NCI-H226 (cell line): Measurements from ENCODE around the gene ZFR2.

Source experiments
- DNase-seq: peaks from one replicate; pipeline ENCODE4 v3.0.0-alpha.2; 2015

ZFR2 gene

GRCh38 chr19:3873151-3873550, 4.3 kb upstream of the ZFR2 start:
- no peak for DNase-seq

DNA sequence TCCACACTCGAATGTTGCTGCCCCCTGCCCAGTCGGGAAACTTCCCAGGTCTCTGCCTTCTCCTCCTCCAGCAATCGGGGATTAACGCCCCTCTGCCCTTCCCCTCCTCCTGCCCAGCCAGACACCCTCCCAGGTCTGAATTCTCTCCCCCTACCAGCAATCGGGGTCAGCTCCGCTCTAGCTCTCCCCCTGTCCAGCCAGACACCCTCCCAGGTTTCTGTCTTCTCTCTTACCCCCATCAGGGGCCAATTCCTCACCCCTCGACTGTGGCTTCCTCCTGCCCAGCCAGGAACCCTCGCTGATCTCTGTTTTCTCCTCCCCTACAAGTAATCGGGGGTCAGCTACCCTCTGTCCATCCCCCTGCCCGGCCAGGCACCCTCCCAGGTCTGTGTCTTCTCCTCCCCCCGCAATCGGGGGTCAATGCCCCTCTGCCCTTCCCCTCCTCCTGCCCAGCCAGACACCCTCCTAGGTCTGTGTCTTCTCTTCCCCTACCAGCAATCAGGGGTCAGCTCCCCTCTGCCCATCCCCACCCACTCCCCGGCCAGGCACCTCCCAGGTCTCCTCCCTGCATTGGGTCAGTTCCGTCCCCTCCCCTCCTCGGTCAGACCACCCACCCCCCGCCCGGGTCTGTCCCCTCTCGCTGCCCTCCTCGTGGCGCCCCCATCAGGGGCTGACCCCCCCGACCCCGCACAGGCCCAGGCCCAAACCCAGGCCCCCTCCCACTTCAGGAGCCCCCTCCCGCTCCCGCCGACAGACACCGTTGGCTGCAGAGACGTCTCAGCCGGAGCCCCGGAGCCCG, 668 bp downstream of the ZFR2 start:
- no peak for DNase-seq

GRCh38 chr19:3866910-3867638, 1.8 kb downstream of the ZFR2 start:
- DNase-seq = no peak

GRCh38 chr19:3863648-3864047, 5.2 kb downstream of the ZFR2 start:
- no peak for DNase-seq

GRCh38 chr19:3862826-3863500, 5.9 kb downstream of the ZFR2 start:
- no peak for DNase-seq

DNA sequence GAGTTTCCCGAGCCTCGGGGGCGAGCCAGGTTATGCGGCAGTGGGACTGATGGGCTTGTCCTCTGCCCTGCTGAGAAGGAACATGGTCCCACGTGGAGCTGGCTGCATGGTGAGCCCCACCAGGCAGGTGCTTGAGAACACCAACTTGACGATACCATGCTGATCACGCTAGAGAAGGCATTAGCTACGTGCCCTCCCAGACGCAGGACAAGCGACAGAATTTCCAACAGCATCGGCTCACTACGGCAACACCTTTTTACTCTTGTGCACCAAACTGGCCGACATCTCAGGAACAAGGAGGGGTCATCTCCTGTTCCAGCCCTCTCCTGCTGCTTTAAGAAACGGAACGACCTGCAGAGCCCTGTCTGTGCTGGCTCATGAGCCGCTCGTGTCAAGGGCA, 8.3 kb downstream of the ZFR2 start:
- no peak for DNase-seq

- no peak for DNase-seq
Measured at GRCh38 chr19:3857449-3858003, 11.3 kb downstream of the ZFR2 start.

GRCh38 chr19:3855320-3855719, 13.5 kb downstream of the ZFR2 start:
- DNase-seq = no peak

GRCh38 chr19:3852614-3853254, 16.1 kb downstream of the ZFR2 start:
- peak; percentile 97 for DNase-seq

DNA sequence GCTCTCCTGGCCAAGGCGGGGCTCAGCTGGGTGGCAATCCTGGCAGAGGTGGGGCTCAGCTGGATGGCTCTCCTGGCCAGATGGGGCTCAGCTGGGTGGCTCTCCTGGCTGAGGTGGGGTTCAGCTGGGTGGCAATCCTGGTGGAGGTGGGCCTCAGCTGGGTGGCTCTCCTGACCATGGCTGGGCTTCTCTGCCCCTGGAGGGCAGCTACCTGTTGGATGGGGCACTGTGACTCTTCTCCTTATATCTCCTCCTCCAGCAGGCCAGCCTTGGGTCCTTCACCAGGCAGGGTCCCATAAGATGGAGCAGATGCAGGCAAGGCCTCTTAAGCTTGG, 16.7 kb downstream of the ZFR2 start:
- no peak for DNase-seq

DNA sequence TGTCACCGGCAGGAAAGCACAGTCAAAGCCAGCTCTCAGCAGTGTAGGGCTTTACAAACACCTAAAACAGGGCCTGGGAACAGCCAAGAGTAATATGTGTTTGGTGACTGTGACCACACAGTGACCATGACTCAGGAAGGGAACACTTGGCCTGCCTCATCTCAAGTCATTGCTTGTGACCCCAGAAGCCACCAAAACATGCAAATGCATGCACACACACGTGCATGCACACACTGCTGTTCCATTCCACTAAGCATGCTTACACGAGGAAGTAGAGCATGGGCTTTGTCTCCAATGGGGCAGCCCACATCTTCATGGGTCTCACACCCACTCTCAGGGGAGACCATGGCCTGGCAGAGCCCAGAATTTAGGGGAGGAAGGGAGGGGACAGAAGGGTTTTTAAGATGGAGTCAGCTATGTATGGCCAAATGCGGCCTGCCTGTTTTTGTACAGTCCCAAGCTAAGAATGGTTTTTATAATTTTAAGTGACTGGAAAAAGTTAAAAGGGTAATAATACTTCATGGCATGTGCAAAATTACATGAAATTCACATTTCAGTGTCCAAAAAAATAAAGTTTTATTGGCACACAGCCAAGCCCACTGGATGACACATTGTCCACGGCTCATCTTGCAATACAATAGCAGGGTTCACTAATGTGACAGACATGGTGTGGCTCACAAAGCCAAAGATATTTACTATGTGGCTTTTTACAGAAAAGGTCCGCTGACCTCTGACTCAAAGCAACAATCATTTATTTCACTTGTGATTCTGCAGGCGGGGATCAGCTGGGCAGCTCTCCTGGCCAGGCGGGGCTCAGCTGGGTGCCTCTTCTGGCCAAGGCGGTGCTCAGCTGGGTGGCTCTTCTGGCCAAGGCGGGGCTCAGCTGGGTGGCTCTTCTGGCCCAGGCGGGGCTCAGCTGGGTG, 17.3 kb downstream of the ZFR2 start:
- no peak for DNase-seq

DNA sequence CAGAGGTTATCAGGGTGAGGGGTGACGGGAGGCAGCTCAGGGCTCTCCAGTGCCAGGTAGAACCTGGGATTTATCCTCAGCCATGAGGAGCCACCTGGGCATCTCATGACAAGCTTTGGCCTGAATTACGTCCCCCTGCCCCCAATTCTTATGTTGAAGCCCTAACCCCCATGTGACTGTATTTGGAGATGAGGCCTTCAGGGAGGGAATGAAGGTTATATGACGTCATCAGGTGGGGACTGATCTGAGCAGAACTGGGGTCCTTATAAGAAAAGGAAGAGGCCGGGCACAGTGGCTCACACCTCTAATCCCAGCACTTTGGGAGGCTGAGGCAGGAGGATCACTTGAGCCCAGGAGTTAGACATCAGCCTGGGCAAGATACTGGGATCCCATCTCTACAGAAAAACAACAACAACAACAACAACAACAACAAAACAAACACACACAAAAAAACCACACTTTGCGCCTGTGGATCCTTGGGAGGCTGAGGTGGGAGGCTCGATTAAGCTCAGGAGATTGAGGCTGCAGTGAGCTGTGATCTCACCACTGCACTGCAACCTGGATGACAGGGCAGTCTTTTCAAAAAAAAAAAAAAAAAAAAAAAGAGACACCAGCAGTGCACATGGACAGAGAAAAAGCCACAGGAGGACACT, 18.4 kb downstream of the ZFR2 start:
- DNase-seq = no peak

- DNase-seq = no peak
Measured at GRCh38 chr19:3849787-3850186, 19.1 kb downstream of the ZFR2 start.

- peak; percentile 39 for DNase-seq
Measured at GRCh38 chr19:3849092-3849491, 19.7 kb downstream of the ZFR2 start.

GRCh38 chr19:3844596-3844995, 24.2 kb downstream of the ZFR2 start:
- DNase-seq = peak; percentile 61

DNA sequence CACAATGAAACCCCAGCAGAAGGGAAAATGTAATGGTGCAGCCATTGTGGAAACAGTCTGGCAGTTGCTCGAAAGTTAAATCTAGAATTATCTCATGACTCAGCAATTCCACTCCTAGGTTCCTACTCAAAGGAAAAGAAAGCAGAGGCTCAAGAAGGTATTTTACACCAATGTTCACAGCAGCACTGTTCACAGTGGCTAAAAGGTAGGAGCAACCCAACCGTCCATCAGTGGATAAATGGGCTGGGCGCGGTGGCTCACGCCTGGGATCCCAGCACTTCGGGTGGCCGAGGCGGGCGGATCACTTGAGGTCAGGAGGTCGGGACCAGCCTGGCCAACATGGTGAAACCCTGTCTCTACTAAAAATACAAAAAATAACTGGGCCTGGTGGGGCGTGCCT, 25.9 kb downstream of the ZFR2 start:
- DNase-seq = no peak

- DNase-seq = no peak
Measured at GRCh38 chr19:3840804-3841203, 28.0 kb downstream of the ZFR2 start.

DNA sequence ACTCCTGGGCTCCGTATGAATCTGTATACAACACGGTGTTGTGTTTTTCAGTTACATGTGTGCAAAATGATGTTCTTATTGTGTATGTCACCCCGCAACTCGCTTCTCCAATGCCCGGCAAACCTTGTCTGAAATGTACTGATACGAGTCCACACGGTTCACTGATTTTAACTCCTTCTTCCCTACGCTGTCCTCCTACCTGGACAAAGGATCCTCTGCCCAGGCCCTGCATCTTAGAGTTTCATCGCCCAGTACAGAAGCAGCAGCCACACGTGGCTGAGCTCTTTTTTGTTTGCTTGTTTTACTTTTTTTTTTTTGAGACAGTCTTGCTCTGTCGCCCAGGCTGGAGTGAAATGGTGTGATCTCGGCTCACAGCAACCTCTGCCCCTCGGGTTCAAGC, 28.9 kb downstream of the ZFR2 start:
- no peak for DNase-seq

DNA sequence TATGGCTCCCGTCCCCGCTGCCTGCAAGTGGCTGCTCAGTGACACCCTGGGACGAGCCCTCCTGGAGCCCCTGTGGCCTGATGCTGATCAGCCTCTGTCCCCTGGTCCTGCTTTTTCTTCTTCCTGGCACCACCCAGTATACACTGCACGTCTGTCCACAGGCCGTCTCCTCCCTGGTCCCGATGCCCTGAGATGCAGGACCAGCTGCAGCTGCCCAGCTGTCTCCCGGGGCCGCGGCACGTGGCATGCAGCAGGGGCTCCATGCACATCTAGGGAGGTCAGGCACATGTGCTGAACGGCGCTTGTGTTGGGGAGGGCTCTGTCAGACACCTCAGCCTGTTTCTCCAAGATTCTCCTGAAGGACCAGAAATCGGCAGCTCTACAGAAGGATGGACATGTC, 30.2 kb downstream of the ZFR2 start:
- no peak for DNase-seq

GRCh38 chr19:3837922-3838321, 30.9 kb downstream of the ZFR2 start:
- no peak for DNase-seq

DNA sequence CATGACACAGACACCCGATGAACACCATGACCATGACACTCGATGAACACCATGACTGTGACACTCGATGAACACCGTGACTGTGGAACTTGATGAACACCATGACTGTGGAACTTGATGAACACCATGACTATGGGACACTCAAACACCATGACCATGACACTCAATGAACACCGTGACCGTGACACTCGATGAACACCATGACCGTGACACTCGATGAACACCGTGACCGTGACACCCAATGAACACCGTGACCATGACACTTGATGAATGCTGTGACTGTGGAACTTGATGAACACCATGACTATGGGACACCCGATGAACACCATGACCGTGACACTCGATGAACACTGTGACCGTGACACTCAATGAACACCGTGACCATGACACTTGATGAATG, 31.5 kb downstream of the ZFR2 start:
- DNase-seq = no peak

DNA sequence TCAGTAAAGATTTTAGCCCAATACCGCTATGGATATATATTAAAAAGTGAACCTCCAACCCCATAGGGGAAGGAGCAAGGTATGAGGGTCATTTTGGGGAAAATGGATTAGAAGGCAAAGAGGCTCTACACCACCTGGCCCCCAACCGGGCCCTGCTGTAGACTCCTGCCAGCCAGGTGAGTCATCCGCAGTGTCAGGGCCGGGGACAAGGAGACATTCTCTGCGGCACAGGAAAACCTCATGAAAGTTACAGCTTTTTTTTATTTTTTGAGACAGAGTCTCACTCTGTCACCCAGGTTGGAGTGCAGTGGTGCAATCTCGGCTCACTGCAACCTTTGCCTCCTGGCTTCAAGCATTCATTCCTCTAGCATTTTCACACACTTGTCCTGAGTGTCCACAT, 32.0 kb downstream of the ZFR2 start:
- DNase-seq = no peak
